Activated CD8-positive, alpha-beta memory T cell treated with anti-CD3 and anti-CD28 coated beads, Interleukin-2, amount 10 ng/mL, durations not matched to agents 7 days and 5 days (primary cell): ENCODE data around the gene EMID1. TPM values are rescaled to one million over a fixed set of nuclear protein-coding genes. Genes with fewer than 3 reads are reported as not detected.

ENCODE experiments used
- ATAC-seq: fragments of 150-1000 bp; cut with Tn5 transposase; one replicate; pipeline ENCODE4 v1.10.0; 2021; ENCODE audit warnings: moderate library complexity
- CTCF ChIA-PET: fragments of 350-600 bp; sonication (Branson Sonifier 250); formaldehyde crosslinking; loops from one replicate; lab custom pipeline; 2021; ENCODE audit warnings: antibody characterized with exemption; lab: Charles Lee
- DNase-seq: peaks from one replicate; pipeline ENCODE4 v3.0.0-alpha.2; 2020
- H3K27ac Mint-ChIP-seq: one replicate; pipeline ENCODE4 v1.8.0; 2021; ENCODE audit warnings: mild to moderate bottlenecking, mixed read lengths
- H3K27me3 Mint-ChIP-seq: one replicate; pipeline ENCODE4 v1.8.0; 2021; ENCODE audit warnings: mixed read lengths
- H3K36me3 Mint-ChIP-seq: one replicate; pipeline ENCODE4 v1.8.0; 2021; ENCODE audit warnings: mild to moderate bottlenecking, mixed read lengths
- H3K4me1 Mint-ChIP-seq: one replicate; pipeline ENCODE4 v1.8.0; 2021; ENCODE audit warnings: mixed read lengths
- H3K4me3 Mint-ChIP-seq: one replicate; pipeline ENCODE4 v1.8.0; 2021; ENCODE audit warnings: mild to moderate bottlenecking, moderate library complexity, mixed read lengths
- H3K9me3 Mint-ChIP-seq: one replicate; pipeline ENCODE4 v1.8.0; 2022; ENCODE audit warnings: low read depth, mixed read lengths
- total RNA-seq, 2 experiments: library from RNA; stranded (reverse); gene quantifications; one replicate each; pipeline ENCODE4 v1.2.3, GENCODE V29; 2021

The EMID1 gene
- total RNA-seq, 2 experiments from 2014 or later: 0.61 TPM; not detected in 1

DNA sequence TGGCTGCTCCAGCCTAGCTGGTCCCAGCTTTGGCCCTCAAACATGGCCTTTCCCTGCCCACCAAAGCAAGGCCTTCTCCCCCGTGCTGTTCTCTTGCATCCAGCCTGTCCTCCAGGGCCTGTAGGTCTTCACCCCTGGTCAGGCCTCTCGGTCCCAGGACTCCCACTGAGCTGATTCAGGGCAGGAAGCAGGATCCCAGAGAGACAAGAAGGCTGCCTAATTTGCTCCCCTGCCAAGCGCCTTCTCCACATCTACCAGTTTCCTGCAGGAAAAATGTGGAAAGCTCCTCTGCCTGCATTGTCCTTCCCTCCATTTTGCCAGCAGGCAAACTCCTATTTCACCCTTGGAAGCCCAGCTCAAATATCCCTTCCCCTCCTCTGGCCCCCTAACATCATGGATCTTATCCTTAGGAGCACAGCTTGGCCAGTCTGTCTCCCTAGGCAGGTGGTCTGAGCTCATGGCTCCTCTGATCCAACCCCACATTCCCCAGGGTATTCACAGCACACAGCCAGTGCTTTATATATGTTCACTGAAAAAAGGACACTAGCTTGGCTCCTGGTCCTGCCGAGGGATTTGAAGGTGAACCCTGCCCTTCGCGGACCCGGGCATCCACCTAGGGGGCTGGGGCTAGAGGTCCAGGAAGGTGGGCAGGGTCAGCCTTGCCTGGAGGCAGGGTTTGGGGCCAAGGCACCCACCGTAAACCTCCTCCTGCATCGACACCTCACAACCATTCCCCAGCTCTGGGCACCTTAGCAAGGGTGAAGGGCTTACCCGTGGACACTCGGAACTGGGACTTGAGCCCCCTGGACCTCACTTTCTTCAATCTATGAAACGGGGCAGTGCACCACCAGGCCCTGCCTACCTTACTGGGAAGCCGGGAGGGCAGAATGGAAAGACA is 61.1 kb downstream of the EMID1 start:
- Mint-ChIP-seq H3K27me3 (no peaks in the 10 kb centered on the region), H3K36me3 (peaks cover 38% of the 10 kb centered on the region), H3K4me3 (peak overlapping the region; percentile 91), H3K27ac (peak overlapping the region; percentile 100), H3K4me1 (peaks cover 31% of the 10 kb centered on the region), H3K9me3 (no peaks in the 10 kb centered on the region)
- peak; percentile 45 for DNase-seq
- no peak for ATAC-seq
- CTCF ChIA-PET: interaction anchor here (0.6 to 2.8 kb wide), 6 partner anchors 21 to 411 kb away, joined by 3 to 9 read pairs (median 5); no protein-coding TSS in a partner anchor

DNA sequence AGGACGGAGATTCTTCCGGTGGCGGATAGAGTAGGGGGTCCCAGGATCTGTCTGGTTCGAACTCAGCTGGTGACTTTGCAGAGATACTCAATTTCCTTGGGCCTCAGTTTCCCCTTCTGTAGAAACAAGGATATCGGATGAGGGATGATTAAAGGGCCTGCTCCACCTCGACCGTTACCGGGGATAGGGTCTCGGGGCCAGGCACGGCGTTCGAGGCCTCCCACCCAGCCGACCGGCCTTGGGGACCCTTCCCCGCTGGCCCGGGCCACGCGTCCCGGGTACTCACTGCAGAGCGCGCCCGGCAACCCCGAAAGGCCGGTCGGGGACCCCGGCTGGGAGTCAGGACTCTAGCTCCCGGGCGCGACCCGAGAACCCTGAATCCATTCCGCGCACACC is 61.8 kb downstream of the EMID1 start:
- Mint-ChIP-seq H3K9me3 (no peaks in the 10 kb centered on the region), H3K27me3 (no peaks in the 10 kb centered on the region), H3K4me1 (peaks cover 38% of the 10 kb centered on the region), H3K27ac (peak overlapping the region; percentile 100), H3K36me3 (peaks cover 43% of the 10 kb centered on the region), H3K4me3 (peak overlapping the region; percentile 91)
- CTCF ChIA-PET: interaction anchor here (0.8 to 2.8 kb wide), 6 partner anchors 9 to 113 kb away, joined by 3 to 9 read pairs (median 5); no protein-coding TSS in a partner anchor
- ATAC-seq (no peak), DNase-seq (no peak)

DNA sequence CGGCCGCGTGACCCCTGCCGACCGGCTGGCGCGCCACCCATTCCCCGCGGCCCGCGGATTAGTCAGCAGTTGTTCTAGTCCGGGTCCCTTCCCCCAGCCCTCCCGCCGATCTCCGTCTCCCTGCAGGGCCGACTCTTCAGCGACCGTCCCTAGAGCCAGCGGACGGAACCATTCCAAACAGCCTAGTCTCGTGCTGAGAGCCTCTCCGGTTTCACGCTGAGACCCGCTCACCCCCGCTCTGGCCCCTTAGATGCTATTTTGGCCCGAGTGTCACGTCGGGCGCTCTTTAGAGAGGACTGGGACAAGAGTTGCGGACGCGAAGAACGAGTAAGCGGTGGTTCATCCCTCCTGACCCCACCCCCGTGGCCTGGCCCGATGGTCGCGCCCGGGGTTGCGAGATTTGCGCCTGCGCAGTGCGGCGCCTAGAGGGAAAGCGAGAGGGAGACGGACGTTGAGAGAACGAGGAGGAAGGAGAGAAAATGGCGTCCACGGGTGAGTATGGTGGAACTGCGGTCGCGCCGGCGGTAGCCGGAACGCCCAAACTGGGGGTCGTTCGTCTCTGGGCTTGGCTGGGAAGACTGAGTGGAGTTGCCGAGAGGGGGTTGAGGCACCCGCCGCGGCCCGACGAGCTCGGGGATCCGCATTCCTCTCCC is 62.3 kb downstream of the EMID1 start, which contains the start of the genes EWSR1 and RHBDD3:
Gene EWSR1, plus strand, starts transcription at position 411 of the 653 bp plus-strand sequence. Its CDS starts 69 bp downstream, at position 480.
Gene RHBDD3, minus strand, starts transcription at position 124 of the 653 bp plus-strand sequence. CDS start 2,355 bp downstream, outside the sequence.
- no peaks in the 10 kb centered on the region for H3K9me3 Mint-ChIP-seq
- H3K4me3 Mint-ChIP-seq: peak within 1 kb of the TSS; percentile 91
- no peaks in the 10 kb centered on the region for H3K27me3 Mint-ChIP-seq
- peak within 1 kb of the TSS; percentile 100 for H3K27ac Mint-ChIP-seq
- CTCF ChIA-PET: interaction anchor here (0.8 to 2.8 kb wide), 6 partner anchors 9 to 113 kb away, joined by 3 to 9 read pairs (median 5); no protein-coding TSS in a partner anchor
- DNase-seq (peak; percentile 96), ATAC-seq (peak; percentile 91)
- H3K36me3 Mint-ChIP-seq: peaks cover 48% of the 10 kb centered on the region
- peaks cover 43% of the 10 kb centered on the region for H3K4me1 Mint-ChIP-seq

DNA sequence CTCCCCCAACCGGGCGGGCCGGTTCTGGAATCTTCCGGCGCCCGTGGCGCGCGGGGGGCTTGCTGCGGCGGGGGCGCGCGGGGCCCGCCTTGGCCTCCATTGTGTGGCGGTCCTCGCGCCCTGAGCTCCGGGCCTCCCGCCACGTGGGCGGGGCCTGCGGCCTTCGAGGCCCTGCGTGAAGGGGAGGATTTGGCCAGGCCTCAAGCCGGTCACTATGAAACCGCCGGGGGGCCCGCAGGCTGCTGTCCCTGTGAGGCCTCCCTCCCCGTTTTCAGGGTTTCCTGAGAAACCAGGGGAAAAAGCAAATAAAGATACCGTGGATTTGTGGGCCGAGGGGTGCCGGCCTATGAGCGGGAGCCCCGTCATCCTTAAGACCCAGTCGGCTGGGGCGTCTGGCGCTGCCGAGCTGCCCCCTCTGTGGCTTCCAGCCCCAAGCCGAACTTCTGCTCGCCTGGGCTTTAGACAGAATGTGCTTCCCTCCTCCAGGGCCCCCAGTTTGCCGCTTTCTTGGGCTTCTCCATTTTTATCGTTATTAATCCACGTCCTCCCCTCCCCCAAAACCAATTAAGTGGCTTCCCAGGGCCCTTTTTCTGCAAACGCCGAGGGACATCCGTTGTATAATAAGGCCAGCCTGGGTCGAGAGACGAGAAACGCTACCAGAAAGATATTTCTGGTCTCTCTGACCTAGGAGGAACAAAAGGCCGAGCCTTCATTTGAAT is 63.0 kb downstream of the EMID1 start:
- peak; percentile 61 for DNase-seq
- Mint-ChIP-seq H3K27me3 (no peaks in the 10 kb centered on the region), H3K4me1 (peaks cover 49% of the 10 kb centered on the region), H3K27ac (peak overlapping the region; percentile 100), H3K9me3 (no peaks in the 10 kb centered on the region), H3K36me3 (peaks cover 55% of the 10 kb centered on the region), H3K4me3 (peak overlapping the region; percentile 91)
- CTCF ChIA-PET: interaction anchor here (1.4 to 2.8 kb wide), 3 partner anchors 8 to 66 kb away, joined by 4 to 9 read pairs (median 9); no protein-coding TSS in a partner anchor
- ATAC-seq: peak; percentile 26

DNA sequence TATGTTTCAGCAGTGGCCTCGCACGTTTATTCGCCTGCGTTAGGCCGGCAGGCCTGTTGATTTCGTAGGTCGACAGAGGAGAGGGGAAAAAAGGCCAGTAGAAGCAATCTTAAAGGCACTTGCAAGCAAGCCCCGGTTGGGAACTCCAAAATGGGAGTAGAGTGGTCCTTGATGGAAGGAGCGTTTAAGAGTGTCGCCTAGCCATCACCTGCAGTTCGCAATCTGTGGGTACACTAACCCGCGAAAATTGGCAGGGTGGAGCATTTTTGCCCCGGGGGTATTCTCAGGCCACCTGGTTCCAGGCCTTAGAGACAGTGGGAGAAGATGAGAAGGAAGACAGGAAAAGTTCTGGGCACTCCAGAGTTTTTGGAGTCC is 63.5 kb downstream of the EMID1 start:
- peaks cover 60% of the 10 kb centered on the region for H3K36me3 Mint-ChIP-seq
- DNase-seq (no peak), ATAC-seq (no peak)
- no peaks in the 10 kb centered on the region for H3K9me3 Mint-ChIP-seq
- peak overlapping the region; percentile 91 for H3K4me3 Mint-ChIP-seq
- CTCF ChIA-PET: interaction anchor here (1.4 kb wide), 1 partner anchor 10 kb away, joined by 3 read pairs; no protein-coding TSS in a partner anchor
- no peaks in the 10 kb centered on the region for H3K27me3 Mint-ChIP-seq
- H3K4me1 Mint-ChIP-seq: peaks cover 49% of the 10 kb centered on the region
- peak overlapping the region; percentile 100 for H3K27ac Mint-ChIP-seq

DNA sequence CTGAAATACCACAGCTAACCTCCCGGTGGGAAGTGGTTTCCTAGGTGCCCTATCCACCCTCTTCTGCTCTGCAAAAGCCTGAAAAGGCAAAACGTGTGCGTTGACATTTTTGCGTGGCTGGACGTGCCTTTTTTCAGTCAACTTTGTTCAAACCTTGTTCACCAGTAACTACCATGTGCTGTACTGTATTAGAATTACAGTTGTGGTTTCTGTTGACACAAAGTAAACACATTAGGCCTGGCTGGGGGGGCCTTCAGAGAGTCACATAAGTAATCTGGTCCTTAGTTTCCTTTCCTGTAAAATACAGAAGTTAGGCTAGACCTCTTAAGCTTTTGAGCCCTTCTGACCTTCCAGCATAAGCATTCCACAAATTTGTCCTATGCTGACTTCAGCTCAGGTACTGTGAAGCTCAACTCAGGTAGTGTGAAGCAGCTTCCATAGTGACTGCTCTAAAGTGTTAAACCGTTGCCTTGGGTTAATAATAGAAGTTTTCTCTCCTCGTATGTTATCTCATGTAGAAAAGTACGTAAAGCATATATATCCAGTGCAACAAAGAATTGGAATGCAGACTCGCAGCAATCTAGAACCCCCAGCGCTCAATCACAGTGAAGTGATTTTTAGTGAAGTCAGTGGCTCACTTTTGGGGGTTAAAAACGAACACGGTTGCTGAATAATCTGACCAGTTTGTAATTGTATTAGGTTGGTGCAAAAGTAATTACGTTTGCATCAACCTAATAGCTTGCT is 64.2 kb downstream of the EMID1 start:
- Mint-ChIP-seq H3K4me1 (peaks cover 53% of the 10 kb centered on the region), H3K4me3 (peak overlapping the region; percentile 91), H3K27me3 (no peaks in the 10 kb centered on the region), H3K27ac (peak overlapping the region; percentile 100), H3K36me3 (peaks cover 62% of the 10 kb centered on the region), H3K9me3 (no peaks in the 10 kb centered on the region)
- ATAC-seq: no peak
- CTCF ChIA-PET: interaction anchor here (0.8 to 1.4 kb wide), 3 partner anchors 10 to 44 kb away, joined by 3 read pairs; no protein-coding TSS in a partner anchor
- peak; percentile 55 for DNase-seq

DNA sequence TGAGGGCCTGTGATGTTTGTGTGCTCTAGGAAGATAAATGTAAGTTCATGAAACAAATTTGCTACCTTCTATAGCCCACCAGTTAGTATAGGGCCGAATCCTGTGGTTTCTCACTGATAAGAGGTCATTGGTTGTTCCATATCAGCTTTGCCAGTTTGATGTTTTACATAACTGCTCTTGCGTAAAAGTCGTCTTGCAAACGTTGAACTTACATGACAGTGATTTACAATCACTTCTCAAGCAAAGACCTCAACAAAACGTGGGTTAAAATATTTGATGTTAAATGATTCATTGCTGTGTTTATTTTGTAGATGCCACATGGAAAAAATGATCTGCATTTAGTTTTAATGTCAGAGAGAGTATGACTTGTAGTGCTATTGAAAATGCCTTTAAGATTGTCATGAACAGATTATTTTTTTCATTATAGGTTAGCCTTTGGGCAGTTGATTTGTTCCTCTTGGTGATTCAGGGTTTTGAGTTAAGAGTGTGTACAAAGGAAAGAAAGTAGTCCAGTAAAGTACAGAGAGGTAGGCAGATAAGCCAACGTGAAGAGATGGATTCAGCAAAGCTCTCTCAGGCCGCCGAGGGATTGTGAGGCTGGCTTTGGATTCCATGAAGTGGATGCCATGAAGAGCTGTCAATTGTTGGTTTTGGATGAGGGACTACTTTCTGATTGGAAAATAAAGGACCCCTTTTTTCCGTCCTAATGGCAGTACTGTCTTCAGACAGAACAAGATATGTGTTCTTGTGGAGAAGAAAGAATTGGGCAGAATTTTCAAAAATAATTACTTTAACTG is 65.0 kb downstream of the EMID1 start:
- Mint-ChIP-seq H3K4me1 (peaks cover 59% of the 10 kb centered on the region), H3K27me3 (no peaks in the 10 kb centered on the region), H3K36me3 (peaks cover 68% of the 10 kb centered on the region), H3K4me3 (peak overlapping the region; percentile 91), H3K9me3 (no peaks in the 10 kb centered on the region), H3K27ac (peak overlapping the region; percentile 100)
- DNase-seq: no peak
- no peak for ATAC-seq
- CTCF ChIA-PET: interaction anchor here (0.8 to 1.4 kb wide), 4 partner anchors 9 to 44 kb away, joined by 3 read pairs; no protein-coding TSS in a partner anchor

DNA sequence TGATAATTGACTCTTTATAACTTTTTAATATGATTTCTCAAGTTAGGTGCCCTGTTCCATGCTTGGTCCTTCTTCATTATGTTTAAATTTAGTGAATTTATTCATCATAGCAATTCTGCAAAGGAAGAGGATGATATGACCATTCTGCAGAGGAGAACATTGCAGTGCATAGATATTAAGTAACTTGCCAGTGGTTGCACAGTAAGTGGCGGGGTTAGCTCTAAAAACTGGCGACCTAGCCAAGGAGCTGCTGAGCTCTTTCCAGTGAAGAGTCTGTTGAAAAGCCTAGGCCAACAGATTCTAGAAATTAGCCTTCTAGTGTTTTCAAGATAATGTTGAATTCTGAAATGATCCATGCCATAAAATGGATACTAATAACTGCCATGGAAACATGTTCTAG is 66.9 kb downstream of the EMID1 start:
- H3K36me3 Mint-ChIP-seq: peaks cover 82% of the 10 kb centered on the region
- no peaks in the 10 kb centered on the region for H3K9me3 Mint-ChIP-seq
- no peak overlapping the region for H3K27ac Mint-ChIP-seq
- CTCF ChIA-PET: interaction anchor here (1.2 kb wide), 1 partner anchor 27 kb away, joined by 3 read pairs; no protein-coding TSS in a partner anchor
- H3K27me3 Mint-ChIP-seq: no peaks in the 10 kb centered on the region
- peaks cover 62% of the 10 kb centered on the region for H3K4me1 Mint-ChIP-seq
- H3K4me3 Mint-ChIP-seq: no peak overlapping the region
- DNase-seq: no peak
- no peak for ATAC-seq

DNA sequence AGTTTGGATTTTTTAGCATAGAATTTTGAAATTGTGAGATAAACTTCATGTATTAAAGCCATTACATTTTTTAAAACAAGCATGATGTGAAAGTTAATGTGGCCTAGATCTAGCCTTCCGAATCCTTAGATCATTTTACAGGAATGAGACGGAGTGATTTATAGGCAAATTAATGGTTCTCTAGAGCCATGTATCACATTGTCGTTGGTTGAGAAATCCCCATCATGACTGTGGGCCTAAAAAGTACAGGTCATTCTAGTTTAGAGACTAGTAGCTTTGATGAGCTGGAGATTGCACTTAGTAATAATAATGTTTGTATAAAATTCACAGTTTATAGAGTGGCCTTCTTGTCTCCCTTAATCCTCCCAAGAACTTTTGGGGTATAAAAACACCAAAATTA is 69.5 kb downstream of the EMID1 start:
- Mint-ChIP-seq H3K27ac (no peak overlapping the region), H3K4me1 (peaks cover 63% of the 10 kb centered on the region), H3K4me3 (no peak overlapping the region), H3K9me3 (no peaks in the 10 kb centered on the region), H3K36me3 (peaks cover 85% of the 10 kb centered on the region), H3K27me3 (no peaks in the 10 kb centered on the region)
- CTCF ChIA-PET: interaction anchor here (0.6 kb wide), 1 partner anchor 30 kb away, joined by 3 read pairs; no protein-coding TSS in a partner anchor
- no peak for ATAC-seq
- no peak for DNase-seq

DNA sequence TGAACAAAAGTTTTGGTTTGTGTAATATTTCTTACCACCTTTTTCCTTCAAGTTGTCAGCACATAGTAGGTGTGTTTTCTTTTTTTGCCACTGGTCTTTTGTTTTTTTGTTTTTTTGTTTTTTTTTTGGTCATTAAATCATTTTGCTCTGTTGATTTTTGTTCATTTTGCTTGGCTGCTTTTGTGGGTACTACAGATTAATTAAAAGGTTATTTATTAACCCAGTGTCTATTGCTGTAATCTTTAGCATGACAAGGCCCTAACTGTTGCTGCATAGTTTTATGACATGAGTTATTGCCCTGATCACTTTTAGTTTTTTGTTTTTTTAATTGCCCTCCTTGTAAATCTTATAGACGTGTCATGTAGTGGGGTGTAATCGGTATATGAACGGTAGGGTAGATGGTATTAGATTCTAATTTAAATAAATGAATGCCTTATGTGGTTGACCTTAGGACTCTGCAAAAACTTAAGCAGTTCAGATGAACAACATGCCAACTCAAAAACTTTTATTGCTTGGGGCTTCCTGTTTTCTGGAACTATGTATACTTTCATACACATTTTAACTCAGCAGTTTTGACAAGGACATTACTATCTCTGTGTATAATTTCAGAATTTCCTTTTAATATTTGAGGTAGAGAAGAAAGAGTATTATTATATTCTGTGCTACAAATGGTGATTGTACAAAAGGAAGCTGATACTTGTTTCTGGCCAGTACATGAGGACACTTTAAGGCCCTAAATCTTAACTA is 70.3 kb downstream of the EMID1 start:
- Mint-ChIP-seq H3K4me3 (no peak overlapping the region), H3K27me3 (no peaks in the 10 kb centered on the region), H3K36me3 (peaks cover 82% of the 10 kb centered on the region), H3K4me1 (peaks cover 57% of the 10 kb centered on the region), H3K27ac (no peak overlapping the region), H3K9me3 (no peaks in the 10 kb centered on the region)
- ATAC-seq: no peak
- CTCF ChIA-PET: interaction anchor here (1.0 to 1.5 kb wide), 2 partner anchors 8 to 28 kb away, joined by 3 to 4 read pairs; partner anchors contain the start of genes EWSR1 and RHBDD3
- DNase-seq: no peak

DNA sequence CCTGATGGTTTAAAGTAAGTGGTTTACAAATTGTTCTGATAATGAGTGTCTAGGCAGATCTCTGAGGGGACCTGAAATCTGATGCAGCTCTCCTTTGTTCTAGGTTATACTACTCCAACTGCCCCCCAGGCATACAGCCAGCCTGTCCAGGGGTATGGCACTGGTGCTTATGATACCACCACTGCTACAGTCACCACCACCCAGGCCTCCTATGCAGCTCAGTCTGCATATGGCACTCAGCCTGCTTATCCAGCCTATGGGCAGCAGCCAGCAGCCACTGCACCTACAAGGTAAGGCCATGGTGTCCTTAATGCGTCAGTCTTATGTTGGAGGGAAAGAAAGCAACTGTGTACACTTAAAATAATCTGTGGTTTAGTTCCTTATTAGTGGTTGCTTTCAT is 72.2 kb downstream of the EMID1 start:
- CTCF ChIA-PET: interaction anchor here (0.7 kb wide), 2 partner anchors 11 to 29 kb away, joined by 3 read pairs; partner anchors contain the start of gene GAS2L1
- H3K27ac Mint-ChIP-seq: no peak overlapping the region

More for the DNA sequence above, 72.2 kb downstream of the EMID1 start:
- ATAC-seq (no peak), DNase-seq (no peak)
- Mint-ChIP-seq H3K27me3 (no peaks in the 10 kb centered on the region), H3K4me3 (no peak overlapping the region), H3K4me1 (peaks cover 39% of the 10 kb centered on the region), H3K9me3 (no peaks in the 10 kb centered on the region), H3K36me3 (peaks cover 82% of the 10 kb centered on the region)
